Lung (tissue), 16 donors: ENCODE results near the gene DNASE1L1. TPM values are rescaled to one million over a fixed set of nuclear protein-coding genes. Genes with fewer than 3 reads are reported as not detected.
A peak's percentile ranks its signal among the peaks of the same experiment; 100 is the strongest.

Experiments used
- ATAC-seq: fragments of 200-7000 bp; cut with Tn5 transposase; one replicate; pipeline ENCODE4 v1.9.1; 2020; ENCODE audit warnings: moderate number of reproducible peaks; ENCODE audit not compliant: insufficient read depth, low FRiP score
- DNase-seq, 3 donors: peaks; one replicate each; pipeline ENCODE4 v3.0.0-alpha.2; 2013 to 2017
- H3K27ac ChIP-seq, 2 donors: one replicate each; pipeline ENCODE4 v1.5.1; 2013; ENCODE audit warnings: mild to moderate bottlenecking in 2 of 2, moderate library complexity in 2 of 2, control low read depth in 1 of 2, inconsistent platforms in 1 of 2, low read depth in 1 of 2, low read length in 1 of 2
- H3K27me3 ChIP-seq, 3 donors: one replicate each; pipeline ENCODE4 v1.5.1; 2013; ENCODE audit warnings: low read length in 2 of 3; ENCODE audit not compliant: control insufficient read depth in 3 of 3, insufficient read depth in 3 of 3
- H3K36me3 ChIP-seq, 4 donors: one replicate each; pipeline ENCODE4 v1.5.1; 2013; ENCODE audit warnings: low read length in 4 of 4, mild to moderate bottlenecking in 1 of 4, moderate library complexity in 1 of 4; ENCODE audit not compliant: control insufficient read depth in 4 of 4, insufficient read depth in 4 of 4
- H3K4me1 ChIP-seq, 5 donors: one replicate each; pipeline ENCODE4 v1.5.1; 2013; ENCODE audit warnings: low read length in 5 of 5, mild to moderate bottlenecking in 2 of 5, moderate library complexity in 1 of 5; ENCODE audit not compliant: control insufficient read depth in 5 of 5, insufficient read depth in 5 of 5
- H3K4me3 ChIP-seq: one replicate; pipeline ENCODE4 v1.5.1; 2013; ENCODE audit warnings: mild to moderate bottlenecking, control low read depth, moderate library complexity
- H3K9ac ChIP-seq, 2 donors: one replicate each; pipeline ENCODE4 v1.5.1; 2013; ENCODE audit warnings: low read length in 2 of 2, control low read depth in 1 of 2; ENCODE audit not compliant: insufficient read depth in 1 of 2
- H3K9me3 ChIP-seq, 4 donors: one replicate each; pipeline ENCODE4 v1.5.1; 2013; ENCODE audit warnings: low read length in 3 of 4, mild to moderate bottlenecking in 1 of 4, moderate library complexity in 1 of 4; ENCODE audit not compliant: control insufficient read depth in 4 of 4, insufficient read depth in 3 of 4
- CTCF ChIP-seq: IDR thresholded peaks from 2 replicates; pipeline ENCODE4 v1.5.1; 2012; ENCODE audit warnings: mild to moderate bottlenecking; ENCODE audit errors: control extremely low read depth, extremely low read depth
- WGBS, 2 donors: extraction: QIAGEN DNeasy Blood & Tissue Kit; methylation state at CpG; one replicate each; pipeline ENCODE4 v1.1.7; 2013; 5-methylcytosine and 5-hydroxymethylcytosine counted together
- long read RNA-seq, 5 donors: transcript quantifications; one replicate each; lab custom pipeline, GENCODE V29; 2026
- polyA plus RNA-seq, 2 donors: library from polyadenylated mRNA; stranded (reverse); fragments of 200-250 nt; gene quantifications; one replicate each; pipeline ENCODE4 v1.2.1, GENCODE V29; 2013
- total RNA-seq, 2 donors: library from RNA; depleted of rRNA in 1 of 2; stranded (reverse); fragments of >200 nt in 1 of 2; gene quantifications; one replicate each; pipeline ENCODE4 v1.2.1, GENCODE V29; 2014 to 2021
- donor health status: control.
- donor health status: control.
- donor health status: Bipolar disorder and iron deficiency.
- donor health status: healthy.
- donor health status: DM: yes; HTN: yes; CAD: no.

Gene DNASE1L1
- 10 to 100 TPM; 12.5 to 41.0 TPM for total RNA-seq
- 10 to 100 TPM; 28.2 to 52.3 TPM for polyA plus RNA-seq
- long read RNA-seq, donor 1, partial matches to known transcripts: 5 of 7 reads
- long read RNA-seq, donor 1, other reads (novel, unspliced or antisense): 0 of 7 reads
- long read RNA-seq, donor 2, partial matches to known transcripts: 0 of 1 reads
- long read RNA-seq, donor 2, other reads (novel, unspliced or antisense): 0 of 1 reads
- long read RNA-seq, donor 3, partial matches to known transcripts: 0 of 1 reads
- long read RNA-seq, donor 3, other reads (novel, unspliced or antisense): 0 of 1 reads
- long read RNA-seq, donor 4, partial matches to known transcripts: 0 of 1 reads
- long read RNA-seq, donor 4, other reads (novel, unspliced or antisense): 0 of 1 reads
- long read RNA-seq, donor 5, partial matches to known transcripts: 0 of 4 reads
- long read RNA-seq, donor 5, other reads (novel, unspliced or antisense): 0 of 4 reads

- Histone ChIP-seq H3K4me3 (peak within 1 kb of the TSS; percentile 32), H3K27ac (peak within 1 kb of the TSS; percentile 49 to 65), H3K9ac (no peak within 1 kb of the TSS), H3K36me3 (peaks cover 0 to 2% (median 0%) of the 10 kb centered on the region in 4 donors), H3K4me1 (peaks cover 0 to 2% (median 0%) of the 10 kb centered on the region in 5 donors), H3K27me3 (no peaks in the 10 kb centered on the region), H3K9me3 (peaks cover 0 to 6% (median 3%) of the 10 kb centered on the region in 4 donors)
- no peak for ATAC-seq
- peak; percentile 12 to 42 (median 41) for DNase-seq
- 30 to 46% methylated on average over 11 to 26 of the region's 26 CpGs for WGBS, 2 donors
- TF ChIP-seq CTCF: no peak
These were observed at the start of gene DNASE1L1 for GRCh38 chrX:154409222-154409871. Gene DNASE1L1 (minus strand): TSS chrX:154409254. CDS start chrX:154405568, 3,686 bp downstream.

GRCh38 chrX:154458116-154458953, 49.3 kb upstream of the DNASE1L1 start, which contains the start of gene PLXNA3:
Gene PLXNA3 (plus strand): TSS chrX:154458281. CDS start chrX:154460184, 1,903 bp downstream.
- ATAC-seq (peak; percentile 63), DNase-seq (peak; percentile 33 to 55 (median 39))
- no peaks in the 10 kb centered on the region for H3K27me3 ChIP-seq
- 0 to 29% methylated on average over 11 to 88 of the region's 88 CpGs for WGBS, 2 donors
- no peak within 1 kb of the TSS for H3K9ac ChIP-seq
- peak within 1 kb of the TSS; percentile 52 to 61 for H3K27ac ChIP-seq
- peak within 1 kb of the TSS; percentile 48 for H3K4me3 ChIP-seq
- peaks cover 0 to 10% (median 0%) of the 10 kb centered on the region in 5 donors for H3K4me1 ChIP-seq
- H3K9me3 ChIP-seq: no peaks in the 10 kb centered on the region
- peaks cover 0 to 5% (median 2%) of the 10 kb centered on the region in 4 donors for H3K36me3 ChIP-seq
- no peak for TF ChIP-seq CTCF

GRCh38 chrX:154457491-154458115, 48.5 kb upstream of the DNASE1L1 start:
- WGBS, 2 donors: 8 to 30% methylated on average over 25 to 65 of the region's 65 CpGs
- peak overlapping the region in 1 of 2 donors; percentile 61 for H3K27ac ChIP-seq
- DNase-seq (peak in 2 of 3 donors; percentile 21 to 46), ATAC-seq (peak; percentile 44)
- peak overlapping the region; percentile 48 for H3K4me3 ChIP-seq
- TF ChIP-seq CTCF: no peak
- H3K36me3 ChIP-seq: peaks cover 0 to 5% (median 2%) of the 10 kb centered on the region in 4 donors
- H3K9me3 ChIP-seq: no peaks in the 10 kb centered on the region
- H3K4me1 ChIP-seq: peaks cover 0 to 10% (median 0%) of the 10 kb centered on the region in 5 donors
- no peak overlapping the region for H3K9ac ChIP-seq
- no peaks in the 10 kb centered on the region for H3K27me3 ChIP-seq
